Kidney epithelial cell (primary cell): ENCODE results near the gene PLA2G15. TPM values are rescaled to one million over a fixed set of nuclear protein-coding genes. Genes with fewer than 3 reads are reported as not detected.

Experiments used
- DNase-seq: peaks from one replicate; pipeline ENCODE4 v3.0.0-alpha.2; 2010; ENCODE audit warnings: low read depth
- H3K27me3 ChIP-seq: 2 replicates; pipeline ENCODE4 v1.6.0; 2011; ENCODE audit warnings: low read length; ENCODE audit not compliant: control insufficient read depth, insufficient read depth
- H3K36me3 ChIP-seq: 2 replicates; pipeline ENCODE4 v1.5.1; 2011; ENCODE audit warnings: low read length; ENCODE audit not compliant: control insufficient read depth, insufficient read depth
- H3K4me3 ChIP-seq: 2 replicates; pipeline ENCODE4 v1.5.1; 2011; ENCODE audit warnings: low read depth, mild to moderate bottlenecking, control low read depth, low read length
- CTCF ChIP-seq: IDR thresholded peaks from 2 replicates; pipeline ENCODE4 v1.5.1; 2011; ENCODE audit warnings: mild to moderate bottlenecking, moderate library complexity, low read length, control low read depth, inconsistent platforms; ENCODE audit not compliant: insufficient read depth, poor library complexity, severe bottlenecking
- total RNA-seq: library from RNA; depleted of rRNA; stranded (reverse); fragments of >200 nt; gene quantifications from 2 replicates; pipeline ENCODE4 v1.2.3, GENCODE V29; 2015

PLA2G15 gene
- total RNA-seq, 1 donor from 2014 or later = 27.2 TPM

- no peak for DNase-seq
- TF ChIP-seq CTCF = no peak
- no peaks in the 10 kb centered on the region for H3K36me3 ChIP-seq
These were observed 51.5 kb downstream of the PLA2G15 start for GRCh38 chr16:68296693-68297092.

GRCh38 chr16:68297908-68298307 lies 52.7 kb downstream of the PLA2G15 start:
- TF ChIP-seq CTCF = no peak
- no peak overlapping the region for H3K4me3 ChIP-seq
- no peaks in the 10 kb centered on the region for H3K36me3 ChIP-seq
- H3K27me3 ChIP-seq = no peaks in the 10 kb centered on the region
- no peak for DNase-seq

More at GRCh38 chr16:68296693-68297092, 51.5 kb downstream of the PLA2G15 start:
- Histone ChIP-seq H3K27me3 (no peaks in the 10 kb centered on the region), H3K4me3 (no peak overlapping the region)

- DNase-seq = no peak
- no peak for TF ChIP-seq CTCF
- H3K4me3 ChIP-seq = no peak overlapping the region
- H3K36me3 ChIP-seq = no peaks in the 10 kb centered on the region
- H3K27me3 ChIP-seq = no peaks in the 10 kb centered on the region
These were observed 53.1 kb downstream of the PLA2G15 start for GRCh38 chr16:68298312-68298711.

- H3K36me3 ChIP-seq = no peaks in the 10 kb centered on the region
These were observed 53.9 kb downstream of the PLA2G15 start for GRCh38 chr16:68298907-68299561.

GRCh38 chr16:68299571-68300453 lies 54.6 kb downstream of the PLA2G15 start:
- no peak for DNase-seq
- no peaks in the 10 kb centered on the region for H3K36me3 ChIP-seq

More at GRCh38 chr16:68298907-68299561, 53.9 kb downstream of the PLA2G15 start:
- TF ChIP-seq CTCF = no peak
- no peak overlapping the region for H3K4me3 ChIP-seq
- no peaks in the 10 kb centered on the region for H3K27me3 ChIP-seq
- DNase-seq = no peak

More at GRCh38 chr16:68299571-68300453, 54.6 kb downstream of the PLA2G15 start:
- no peaks in the 10 kb centered on the region for H3K27me3 ChIP-seq
- no peak for TF ChIP-seq CTCF
- no peak overlapping the region for H3K4me3 ChIP-seq
